GM13976 (cell line): ENCODE data around the gene AMDHD2.

Experiments used
- DNase-seq: peaks from one replicate; pipeline ENCODE4 v3.0.0; 2012; ENCODE audit warnings: low spot score
- CTCF ChIP-seq: IDR thresholded peaks from 2 replicates; pipeline ENCODE4 v1.5.1; 2012; ENCODE audit warnings: borderline replicate concordance, mild to moderate bottlenecking; ENCODE audit not compliant: insufficient read depth; ENCODE audit errors: extremely low read depth, missing control alignments, control extremely low read depth
- in situ Hi-C: fragments of 300-500 bp; cut with MboI; formaldehyde crosslinking; loops from one replicate; pipeline ENCODE4 v1.12.0; 2022; ENCODE audit warnings: low sequenced_read_pairs, mixed read lengths, inconsistent platforms; ENCODE audit not compliant: unreplicated experiment

The AMDHD2 gene

DNA sequence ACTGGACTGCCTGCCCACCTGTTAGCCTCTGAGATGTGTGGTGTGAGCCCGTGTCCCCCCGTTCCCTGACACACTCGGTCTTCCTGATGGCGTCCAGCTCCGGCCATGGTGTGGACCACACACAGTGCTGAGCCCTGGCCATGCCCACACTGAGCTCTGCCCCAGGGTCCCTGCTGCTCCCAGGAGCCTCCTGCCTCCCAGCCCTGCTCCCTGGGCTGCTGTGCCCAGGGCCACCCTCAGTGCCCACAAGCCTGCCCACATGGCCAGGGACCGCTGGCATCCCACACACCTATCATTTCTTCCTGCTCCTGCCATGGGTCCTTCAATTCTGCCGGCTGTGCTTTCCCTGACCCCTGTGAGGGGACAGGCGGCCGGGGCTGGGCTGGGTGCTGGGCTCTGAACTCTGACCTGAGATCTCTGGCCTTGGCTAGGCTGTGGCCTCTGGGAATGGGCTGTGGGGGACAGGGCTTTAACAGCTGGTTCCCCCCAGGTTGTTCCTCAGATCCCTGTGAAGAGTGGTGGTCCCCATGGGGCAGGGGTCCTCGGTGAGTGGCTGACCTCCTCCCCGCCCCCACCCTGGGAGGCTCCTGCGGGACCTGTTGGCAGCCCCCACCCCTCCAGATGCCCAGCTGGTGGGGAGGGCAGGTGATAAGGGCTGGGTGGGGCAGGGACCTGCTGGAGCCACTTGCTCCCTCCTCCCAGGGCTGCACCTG, 7.1 kb downstream of the AMDHD2 start:
- in situ Hi-C loops, result no loop called here
- no peak for DNase-seq
- TF ChIP-seq CTCF, result no peak

DNA sequence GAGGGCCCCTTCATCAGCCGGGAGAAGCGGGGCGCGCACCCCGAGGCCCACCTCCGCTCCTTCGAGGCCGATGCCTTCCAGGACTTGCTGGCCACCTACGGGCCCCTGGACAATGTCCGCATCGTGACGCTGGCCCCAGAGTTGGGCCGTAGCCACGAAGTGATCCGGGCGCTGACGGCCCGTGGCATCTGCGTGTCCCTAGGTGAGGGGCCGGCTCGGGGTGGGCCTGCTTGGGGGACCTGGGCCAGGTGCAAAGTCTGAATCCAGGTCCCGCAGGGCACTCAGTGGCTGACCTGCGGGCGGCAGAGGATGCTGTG, 7.6 kb downstream of the AMDHD2 start:
- in situ Hi-C loops, result no loop called here
- no peak for DNase-seq
- no peak for TF ChIP-seq CTCF

- in situ Hi-C loops, result no loop called here
- TF ChIP-seq CTCF, result no peak
Observed at GRCh38 chr16:2528161-2529060, 8.2 kb downstream of the AMDHD2 start.

GRCh38 chr16:2529061-2529931, 9.1 kb downstream of the AMDHD2 start:
- in situ Hi-C loops, result no loop called here
- TF ChIP-seq CTCF, result no peak
- DNase-seq, result no peak

More at GRCh38 chr16:2528161-2529060, 8.2 kb downstream of the AMDHD2 start:
- DNase-seq, result no peak

- no peak for TF ChIP-seq CTCF
- in situ Hi-C loops, result no loop called here
Observed at GRCh38 chr16:2529961-2530628, 9.9 kb downstream of the AMDHD2 start.

More at GRCh38 chr16:2529961-2530628, 9.9 kb downstream of the AMDHD2 start:
- DNase-seq, result no peak
